Sigmoid colon (tissue), 4 donors: ENCODE measurements around the gene WBP1L.

ENCODE experiments used
- EP300 ChIP-seq, 4 donors: sonication (generic); formaldehyde crosslinking; IDR thresholded peaks; one replicate each; pipeline ENCODE4 v1.6.1; 2017; ENCODE audit warnings: antibody characterized with exemption in 4 of 4
- POLR2AphosphoS5 ChIP-seq, 4 donors: sonication (generic); formaldehyde crosslinking; IDR thresholded peaks; one replicate each; pipeline ENCODE4 v1.6.1; 2017; ENCODE audit warnings: antibody characterized with exemption in 4 of 4
- TF ChIP-seq, protein P1 (sequence below), 4 experiments: fragments of 450-650 bp in 3 of 4; fragments of 200-600 bp in 1 of 4; IDR thresholded peaks; one replicate each; pipeline ENCODE4 v1.5.1; 2016 to 2019; ENCODE audit warnings: antibody characterized with exemption in 4 of 4, mild to moderate bottlenecking in 3 of 4, moderate library complexity in 2 of 4

DNA sequence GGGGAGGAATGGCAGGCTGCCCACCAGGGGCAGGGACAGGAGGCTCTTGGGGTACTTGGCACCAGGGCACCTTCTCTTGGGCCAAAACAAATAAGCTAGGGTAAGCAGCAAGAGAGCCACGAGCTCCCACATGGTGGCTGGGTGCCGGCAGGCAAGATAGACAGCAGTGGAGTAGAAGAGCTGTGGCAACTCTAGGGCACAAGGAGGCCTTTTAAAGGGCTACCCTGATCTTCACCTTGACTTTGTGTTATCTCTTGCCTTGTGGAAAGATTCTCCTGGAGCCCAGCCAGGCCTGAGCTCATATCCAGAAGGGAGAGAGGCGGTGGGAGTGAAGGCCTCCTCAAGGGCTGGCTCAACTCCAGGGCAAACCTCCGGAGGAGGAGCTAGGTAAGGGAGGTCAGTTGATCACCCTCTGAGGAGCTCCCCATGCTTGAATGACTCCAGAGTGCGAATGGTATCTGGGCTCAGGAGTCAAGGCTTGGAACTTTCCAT, 93.5 kb downstream of the WBP1L start, which contains the start of gene CYP17A1:
- TF ChIP-seq, protein P1, sequence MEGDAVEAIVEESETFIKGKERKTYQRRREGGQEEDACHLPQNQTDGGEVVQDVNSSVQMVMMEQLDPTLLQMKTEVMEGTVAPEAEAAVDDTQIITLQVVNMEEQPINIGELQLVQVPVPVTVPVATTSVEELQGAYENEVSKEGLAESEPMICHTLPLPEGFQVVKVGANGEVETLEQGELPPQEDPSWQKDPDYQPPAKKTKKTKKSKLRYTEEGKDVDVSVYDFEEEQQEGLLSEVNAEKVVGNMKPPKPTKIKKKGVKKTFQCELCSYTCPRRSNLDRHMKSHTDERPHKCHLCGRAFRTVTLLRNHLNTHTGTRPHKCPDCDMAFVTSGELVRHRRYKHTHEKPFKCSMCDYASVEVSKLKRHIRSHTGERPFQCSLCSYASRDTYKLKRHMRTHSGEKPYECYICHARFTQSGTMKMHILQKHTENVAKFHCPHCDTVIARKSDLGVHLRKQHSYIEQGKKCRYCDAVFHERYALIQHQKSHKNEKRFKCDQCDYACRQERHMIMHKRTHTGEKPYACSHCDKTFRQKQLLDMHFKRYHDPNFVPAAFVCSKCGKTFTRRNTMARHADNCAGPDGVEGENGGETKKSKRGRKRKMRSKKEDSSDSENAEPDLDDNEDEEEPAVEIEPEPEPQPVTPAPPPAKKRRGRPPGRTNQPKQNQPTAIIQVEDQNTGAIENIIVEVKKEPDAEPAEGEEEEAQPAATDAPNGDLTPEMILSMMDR (IDR thresholded peaks at IDR 0.05), result no peak
- TF ChIP-seq POLR2AphosphoS5 (IDR thresholded peaks at IDR 0.05), result no peak
- TF ChIP-seq EP300 (IDR thresholded peaks at IDR 0.05), result no peak
